ENCODE measurements around the gene SNAP47. TPM values are rescaled to one million over a fixed set of nuclear protein-coding genes. Genes with fewer than 3 reads are reported as not detected.

SNAP47 gene
- total and polyA plus RNA-seq, 2 donors (not counting 3 experiments of a cell fraction or from before 2014, with no cell fraction given), result 24.0 to 32.7 TPM

DNA sequence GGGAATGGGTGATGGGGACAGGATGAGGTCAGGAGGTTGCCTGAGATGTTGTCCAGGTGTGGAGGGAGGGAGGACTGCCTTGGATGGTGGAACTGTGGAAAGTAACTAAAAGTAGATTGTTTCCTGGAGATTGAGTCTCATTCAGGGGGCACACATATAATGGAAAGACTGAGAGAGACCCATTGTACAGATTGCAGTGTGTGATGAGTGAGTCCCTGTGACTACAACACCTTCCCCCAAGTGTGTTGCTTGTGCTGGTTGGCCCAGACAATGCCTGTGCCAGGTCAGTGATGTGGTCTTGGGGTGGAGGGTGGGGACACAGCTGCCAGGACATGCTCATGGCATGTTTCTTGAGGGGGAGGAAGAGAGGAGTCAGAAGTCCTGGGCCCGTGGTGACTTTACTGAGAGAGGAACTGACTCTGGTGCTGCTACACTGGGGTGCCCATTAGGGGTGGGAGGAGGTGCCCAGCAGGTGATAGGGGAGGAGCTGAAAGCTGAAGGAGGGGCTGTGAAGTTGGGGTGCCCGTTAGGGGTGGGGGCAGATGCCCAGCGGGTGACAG, 5.2 kb downstream of the SNAP47 start:
- BruUV-seq (replicated peaks), result no TSS peak
- CTCF ChIA-PET, result no interaction called here
- H3K9me1 ChIP-seq (replicated peaks; ENCODE audit: control insufficient read depth, extremely low read depth, insufficient read depth, low read length), result no peaks in the 10 kb centered on the region

More for the DNA sequence above, 5.2 kb downstream of the SNAP47 start:
- no peak overlapping the region for H3K4me3 ChIP-seq (replicated peaks in 1 of 3; ENCODE audit: insufficient read depth in 1 of 3, low read depth in 1 of 3, low read length in 3 of 3)
- H2AFZ ChIP-seq (ENCODE audit: low read depth, low read length), result no peak overlapping the region
- H3K4me1 ChIP-seq (ENCODE audit: control insufficient read depth, extremely low read depth, insufficient read depth, low read length), result peaks cover 5% of the 10 kb centered on the region
- TF ChIP-seq POLR2A (IDR thresholded peaks at IDR 0.05; ENCODE audit: low read depth, low read length), result no peak
- TF ChIP-seq, protein P1, sequence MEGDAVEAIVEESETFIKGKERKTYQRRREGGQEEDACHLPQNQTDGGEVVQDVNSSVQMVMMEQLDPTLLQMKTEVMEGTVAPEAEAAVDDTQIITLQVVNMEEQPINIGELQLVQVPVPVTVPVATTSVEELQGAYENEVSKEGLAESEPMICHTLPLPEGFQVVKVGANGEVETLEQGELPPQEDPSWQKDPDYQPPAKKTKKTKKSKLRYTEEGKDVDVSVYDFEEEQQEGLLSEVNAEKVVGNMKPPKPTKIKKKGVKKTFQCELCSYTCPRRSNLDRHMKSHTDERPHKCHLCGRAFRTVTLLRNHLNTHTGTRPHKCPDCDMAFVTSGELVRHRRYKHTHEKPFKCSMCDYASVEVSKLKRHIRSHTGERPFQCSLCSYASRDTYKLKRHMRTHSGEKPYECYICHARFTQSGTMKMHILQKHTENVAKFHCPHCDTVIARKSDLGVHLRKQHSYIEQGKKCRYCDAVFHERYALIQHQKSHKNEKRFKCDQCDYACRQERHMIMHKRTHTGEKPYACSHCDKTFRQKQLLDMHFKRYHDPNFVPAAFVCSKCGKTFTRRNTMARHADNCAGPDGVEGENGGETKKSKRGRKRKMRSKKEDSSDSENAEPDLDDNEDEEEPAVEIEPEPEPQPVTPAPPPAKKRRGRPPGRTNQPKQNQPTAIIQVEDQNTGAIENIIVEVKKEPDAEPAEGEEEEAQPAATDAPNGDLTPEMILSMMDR (IDR thresholded peaks at IDR 0.05; ENCODE audit: extremely low read depth in 1 of 2, insufficient read depth in 1 of 2, low read depth in 1 of 2, low read length in 2 of 2), result no peak
- TF ChIP-seq GATA2 (IDR thresholded peaks at IDR 0.05; ENCODE audit: insufficient read depth, insufficient read length, low read depth, low read length), result no peak
- no peak for TF ChIP-seq JUN (IDR thresholded peaks at IDR 0.05; ENCODE audit: borderline replicate concordance, insufficient read depth, insufficient read length, low read depth)
- TF ChIP-seq FOS (IDR thresholded peaks at IDR 0.05; ENCODE audit: borderline replicate concordance, insufficient read depth, low read length), result no peak
- TF ChIP-seq, protein P2, sequence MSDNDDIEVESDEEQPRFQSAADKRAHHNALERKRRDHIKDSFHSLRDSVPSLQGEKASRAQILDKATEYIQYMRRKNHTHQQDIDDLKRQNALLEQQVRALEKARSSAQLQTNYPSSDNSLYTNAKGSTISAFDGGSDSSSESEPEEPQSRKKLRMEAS (IDR thresholded peaks at IDR 0.05; ENCODE audit: insufficient read depth, insufficient read length), result no peak
- no peak for TF ChIP-seq EZH2 (IDR thresholded peaks at IDR 0.05; ENCODE audit: borderline replicate concordance, low read depth, low read length, severe bottlenecking)
- TF ChIP-seq MYC (IDR thresholded peaks at IDR 0.05; ENCODE audit: low read depth, low read length), result no peak
- TF ChIP-seq POLR2AphosphoS5 (IDR thresholded peaks at IDR 0.05; ENCODE audit: insufficient read depth, low read depth, low read length), result no peak
- FAIRE-seq (no peak), DNase-seq (ENCODE audit: low read depth, low spot score) (no peak)
- no peaks in the 10 kb centered on the region for H3K27me3 ChIP-seq (ENCODE audit: control insufficient read depth in 2 of 2, insufficient read depth in 2 of 2, low read length in 2 of 2)
- H3K9me3 ChIP-seq (replicated peaks; ENCODE audit: control insufficient read depth, insufficient read depth, low read length), result no peaks in the 10 kb centered on the region
- intact Hi-C loops (cut with micrococcal nuclease) (no loop called here), dilution Hi-C loops (cut with MboI; ENCODE audit: extremely low pct_ligation_motif_present, low sequenced_read_pairs) (no loop called here)
- peaks cover 3% of the 10 kb centered on the region for H4K20me1 ChIP-seq (replicated peaks; ENCODE audit: control insufficient read depth, extremely low read depth, insufficient read depth, low read length)
- no peak overlapping the region for H3K9ac ChIP-seq (replicated peaks; ENCODE audit: extremely low read depth, insufficient read depth, low read length)
- POLR2A ChIA-PET, result no interaction called here
- H3K27ac ChIP-seq (ENCODE audit: insufficient read depth, low read depth, low read length), result no peak overlapping the region
- peaks cover 63% of the 10 kb centered on the region for H3K79me2 ChIP-seq (ENCODE audit: control insufficient read depth, insufficient read depth, low read length)
- H3K4me2 ChIP-seq (ENCODE audit: insufficient read depth, low read length), result no peak overlapping the region
- H3K36me3 ChIP-seq (ENCODE audit: control insufficient read depth in 2 of 2, extremely low read depth in 1 of 2, insufficient read depth in 2 of 2, low read length in 2 of 2), result peaks cover 0 to 3% of the 10 kb centered on the region in 2 experiments

All from endothelial cell of umbilical vein (primary cell).